Loucy (cell line): ENCODE data around the gene MBNL1.

Source experiments
- CTCF ChIP-seq: fragments of 200-600 bp; sonication (generic); conservative IDR thresholded peaks from 2 replicates; pipeline ENCODE4 v1.5.1; 2014; ENCODE audit warnings: mild to moderate bottlenecking, antibody characterized with exemption, low read length
- EZH2phosphoT487 ChIP-seq: fragments of 200-600 bp; IDR thresholded peaks from 2 replicates; pipeline ENCODE4 v1.6.1; 2018; ENCODE audit warnings: antibody characterized with exemption, mild to moderate bottlenecking, moderate library complexity, borderline replicate concordance

- TF ChIP-seq CTCF (no peak), EZH2phosphoT487 (no peak)
Observed at GRCh38 chr3:152266221-152266995, 2.3 kb upstream of the MBNL1 start.
